Heart right ventricle (tissue), 16 donors: Measurements from ENCODE around the gene PPP3R1. TPM values are rescaled to one million over a fixed set of nuclear protein-coding genes. Genes with fewer than 3 reads are reported as not detected.

Experiments
- ATAC-seq, 8 donors: fragments of 200-7000 bp; cut with Tn5 transposase; one replicate each; pipeline ENCODE4 v1.9.1; 2020; ENCODE audit warnings: mild to moderate bottlenecking in 8 of 8, moderate library complexity in 8 of 8, moderate number of reproducible peaks in 1 of 8
- DNase-seq, 2 donors: peaks; one replicate each; pipeline ENCODE4 v3.0.0-alpha.2; 2020
- H3K27ac ChIP-seq, 10 donors: fragments of 200-600 bp; sonication (generic) in 2 of 10; one replicate each; pipeline versions ENCODE4 v1.5.0 to v1.8.0; 2020 to 2022; ENCODE audit warnings: mild to moderate bottlenecking in 3 of 10
- H3K27me3 ChIP-seq, 7 donors: fragments of 200-600 bp; one replicate each; pipeline ENCODE4 v1.8.0; 2021 to 2022; ENCODE audit warnings: mild to moderate bottlenecking in 2 of 7
- H3K36me3 ChIP-seq, 9 donors: fragments of 200-600 bp; sonication (generic) in 1 of 9; one replicate each; pipeline versions ENCODE4 v1.5.0 to v1.8.0; 2020 to 2022; ENCODE audit warnings: mild to moderate bottlenecking in 2 of 9
- H3K4me1 ChIP-seq, 9 donors: fragments of 200-600 bp; sonication (generic) in 1 of 9; one replicate each; pipeline versions ENCODE4 v1.5.0 to v1.8.0; 2020 to 2022; ENCODE audit warnings: mild to moderate bottlenecking in 4 of 9
- H3K4me3 ChIP-seq, 10 donors: fragments of 200-600 bp; sonication (generic) in 2 of 10; one replicate each; pipeline versions ENCODE4 v1.5.0 to v1.8.0; 2020 to 2022; ENCODE audit warnings: mild to moderate bottlenecking in 7 of 10, moderate library complexity in 2 of 10
- H3K9me3 ChIP-seq, 11 donors: fragments of 200-600 bp in 10 of 11; sonication (generic) in 2 of 11; one replicate each; pipeline versions ENCODE4 v1.5.0 to v1.8.0; 2013 to 2022; ENCODE audit warnings: mild to moderate bottlenecking in 2 of 11, control low read depth in 1 of 11, moderate library complexity in 1 of 11
- CTCF ChIP-seq, 9 donors: fragments of 200-600 bp; sonication (generic) in 2 of 9; IDR thresholded peaks; one replicate each; pipeline versions ENCODE4 v1.5.0 to v1.8.0; 2021 to 2022; ENCODE audit warnings: antibody characterized with exemption in 9 of 9, mild to moderate bottlenecking in 5 of 9, moderate library complexity in 1 of 9
- WGBS, 2 donors: extraction: QIAGEN DNeasy Blood & Tissue Kit; methylation state at CpG; one replicate each; pipeline ENCODE4 v1.1.7; 2013; ENCODE audit warnings: inconsistent platforms in 1 of 2; 5-methylcytosine and 5-hydroxymethylcytosine counted together
- intact Hi-C, 10 donors: fragments of 100-400 bp; cut with DNase I; formaldehyde crosslinking; loops; one replicate each; pipeline versions ENCODE4 v1.11.1 to v1.14.2; 2022
- polyA plus RNA-seq, 2 donors: library from polyadenylated mRNA; stranded (reverse); fragments of 200-250 nt; gene quantifications; one replicate each; pipeline ENCODE4 v1.2.3, GENCODE V29; 2013
- total RNA-seq, 10 donors: library from RNA; stranded (reverse); fragmentation: NEBNext Ultra II Directional in 3 of 10; extraction: Animal tissue kit (Norgen Biotek cat#: 25700) in 3 of 10; gene quantifications; one replicate each; pipeline versions ENCODE4 v1.2.1 to v1.2.4, GENCODE V29; 2021 to 2023
- donor health status: Arrhythmogenic right ventricular cardiomyopathy.
- donor health status: ischemic (EF 13 %, LVEDD 7.1; RV severe dilation, severe dysfunction).
- donor health status: healthy with polysubstance abuse.
- donor health status: DM: no; HTN: yes; CAD: no.
- donor health status: DM: no; HTN: no; CAD: no.
- donor health status: ischemic (EF 25% LVEDD 6.9; RV normal size, moderate dysfunction).
- donor health status: ischemic (EF 25% LVEDD 5.7; RV mildly dilated, moderate dysfunction).
- donor health status: healthy.
- donor health status: DM: yes; HTN: yes; CAD: no.
- donor health status: Ischemic cardiomyopathy.
- donor health status: ischemic (EF 35%, LVEDD 5.7; RV mildly dilated, moderate dysfunction).
- donor health status: nonischemic (EF 11% LVEDD 7.7; RV severe dilation, severe dysfunction).
- donor health status: DM: yes; HTN: yes; CAD: no.
- donor health status: PGD.
- donor health status: ischemic (EF 29% LVEDD 5.4; RV normal size, mild dysfunction).
- donor health status: nonischemic (EF 23%, LVEDD 6.1; RV moderate dilation, normal function).

PPP3R1 gene
- total and polyA plus RNA-seq, 12 donors, result 8.4 to 46.1 (median 38.6) TPM

- DNase-seq (no peak), ATAC-seq (peak in 3 of 8 donors; percentile 31 to 53 (median 44))
- Histone ChIP-seq H3K4me3 (no peak overlapping the region), H3K27me3 (no peaks in the 10 kb centered on the region), H3K9me3 (no peaks in the 10 kb centered on the region), H3K36me3 (peaks cover 0 to 4% (median 0%) of the 10 kb centered on the region in 9 donors), H3K4me1 (peaks cover 5 to 49% (median 39%) of the 10 kb centered on the region in 9 donors), H3K27ac (peak overlapping the region in 8 of 10 donors; percentile 24 to 85 (median 60))
- intact Hi-C loops, result no loop called here
- no peak for TF ChIP-seq CTCF (IDR thresholded peaks at IDR 0.05)
These were observed 101.3 kb downstream of the PPP3R1 start for GRCh38 chr2:68151037-68151436.

DNA sequence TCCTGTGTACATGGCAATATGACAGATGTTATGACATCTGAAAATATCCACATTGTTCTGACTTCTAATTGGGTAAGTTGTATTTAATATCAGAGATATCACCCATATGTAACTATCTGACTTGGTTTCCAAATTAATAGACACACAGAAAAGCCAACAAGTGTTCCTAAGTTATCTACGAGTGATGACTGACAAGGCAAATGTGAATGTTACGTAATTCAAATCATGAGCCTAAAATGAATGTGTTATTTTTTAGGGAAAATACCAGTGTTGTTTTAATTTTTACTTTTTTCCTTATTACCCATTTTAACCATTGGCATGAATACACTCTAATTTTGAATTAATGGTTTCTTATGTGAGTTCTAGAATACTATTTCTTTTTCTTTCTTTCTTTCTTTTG, 110.5 kb downstream of the PPP3R1 start:
- ATAC-seq (no peak), DNase-seq (no peak)
- WGBS, 2 donors, result 92 to 95% methylated on average over 2 of the region's 2 CpGs
- Histone ChIP-seq H3K9me3 (no peaks in the 10 kb centered on the region), H3K27ac (no peak overlapping the region), H3K36me3 (peaks cover 0 to 70% (median 15%) of the 10 kb centered on the region in 9 donors), H3K27me3 (no peaks in the 10 kb centered on the region), H3K4me3 (no peak overlapping the region), H3K4me1 (no peaks in the 10 kb centered on the region)
- intact Hi-C loops, result no loop called here
- TF ChIP-seq CTCF (IDR thresholded peaks at IDR 0.05), result no peak

DNA sequence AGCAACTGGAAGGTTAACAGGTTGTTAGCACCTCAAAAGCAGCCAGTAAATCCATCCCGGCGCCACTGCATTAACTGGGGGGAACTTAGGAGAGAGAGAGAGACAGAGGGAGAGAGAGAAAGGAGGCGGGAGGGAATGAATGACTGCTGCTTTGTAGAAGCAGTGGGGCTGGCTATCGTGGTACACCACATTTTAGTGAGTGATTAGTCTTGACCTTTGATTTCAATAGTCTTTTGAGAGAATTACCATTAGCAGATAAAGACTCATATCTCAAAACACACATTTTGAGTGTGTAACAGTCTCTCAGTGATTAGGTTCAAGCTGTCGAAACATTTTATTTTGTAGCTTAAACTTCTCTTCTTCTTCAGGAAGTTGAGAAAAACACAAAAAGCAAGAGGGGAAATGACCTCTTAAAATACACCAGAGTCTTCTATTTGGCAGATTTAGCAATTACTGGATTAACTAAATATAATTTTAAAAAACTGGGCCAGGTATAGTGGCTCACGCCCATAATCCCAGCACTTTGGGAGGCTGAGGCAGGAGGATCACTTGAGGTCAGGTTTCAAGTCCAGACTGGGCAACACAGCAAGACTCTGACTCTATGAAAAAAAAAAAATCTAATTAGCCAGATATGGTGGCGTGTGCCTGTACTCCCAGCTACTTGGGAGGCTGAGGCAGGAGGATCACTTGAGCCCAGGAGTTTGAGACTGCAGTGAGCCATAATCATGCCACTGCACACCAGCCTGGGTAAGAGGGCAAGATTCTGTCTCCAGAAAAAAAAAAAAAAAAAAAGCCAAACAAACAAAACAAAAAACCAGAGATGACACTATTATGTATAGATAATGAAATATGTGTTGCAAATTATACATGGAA, 116.6 kb downstream of the PPP3R1 start:
- H3K4me1 ChIP-seq, result no peaks in the 10 kb centered on the region
- H3K36me3 ChIP-seq, result peaks cover 0 to 94% (median 25%) of the 10 kb centered on the region in 9 donors
- no peak overlapping the region for H3K27ac ChIP-seq
- H3K9me3 ChIP-seq, result no peaks in the 10 kb centered on the region
- intact Hi-C loops, result no loop called here
- H3K4me3 ChIP-seq, result no peak overlapping the region
- ATAC-seq (no peak), DNase-seq (no peak)
- no peaks in the 10 kb centered on the region for H3K27me3 ChIP-seq
- no peak for TF ChIP-seq CTCF (IDR thresholded peaks at IDR 0.05)
- 74 to 80% methylated on average over 7 of the region's 7 CpGs for WGBS, 2 donors

DNA sequence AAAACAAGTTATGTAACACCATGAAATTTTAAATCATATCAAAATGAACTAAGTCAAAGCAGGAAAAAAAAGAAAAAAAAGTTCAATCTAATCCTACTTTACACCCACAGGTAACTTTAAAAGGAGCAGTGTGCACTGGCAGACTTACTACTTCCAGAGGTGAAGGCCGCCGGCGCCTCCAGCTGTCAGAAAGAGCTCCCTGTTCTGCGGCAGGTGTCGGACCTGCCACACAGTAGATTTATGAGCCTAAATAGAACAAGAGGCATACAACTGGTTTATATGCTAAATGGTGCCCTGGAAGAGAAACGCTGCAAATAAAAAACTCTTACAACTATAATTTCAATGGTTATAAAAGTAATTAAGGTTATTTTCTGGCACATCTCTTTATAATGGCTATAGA, 117.8 kb downstream of the PPP3R1 start:
- 94 to 96% methylated on average over 6 of the region's 6 CpGs for WGBS, 2 donors
- DNase-seq, result no peak
- no peak for TF ChIP-seq CTCF (IDR thresholded peaks at IDR 0.05)
- Histone ChIP-seq H3K27ac (no peak overlapping the region), H3K9me3 (no peaks in the 10 kb centered on the region), H3K4me1 (no peaks in the 10 kb centered on the region), H3K27me3 (no peaks in the 10 kb centered on the region), H3K36me3 (peaks cover 0 to 97% (median 25%) of the 10 kb centered on the region in 9 donors), H3K4me3 (no peak overlapping the region)
- no peak for ATAC-seq
- intact Hi-C loops, result no loop called here
